NCI-H1105 treated with DMSO at 0.1 percent for 48 hours (cell line): ENCODE results near the gene MAP3K10.
"Not testable (repeated sequence)": the region's sequence is repeated elsewhere in the genome, so short reads cannot be mapped to it uniquely, and the experiment has no call there.

ENCODE experiments used
- DNase-seq: peaks from one replicate; lab custom pipeline; 2025; lab: John Stamatoyannopoulos, UW

Gene MAP3K10

GRCh38 chr19:40190891-40191835 lies at the start of gene MAP3K10:
Gene MAP3K10 (plus strand): TSS chr19:40191426. CDS start chr19:40192032, 606 bp downstream.
- DNase-seq = peak; percentile 28

GRCh38 chr19:40141551-40141950 lies 49.7 kb upstream of the MAP3K10 start:
- no peak for DNase-seq

- no peak for DNase-seq
These were observed 47.6 kb upstream of the MAP3K10 start for GRCh38 chr19:40143612-40144011.

GRCh38 chr19:40144151-40144550 lies 47.1 kb upstream of the MAP3K10 start:
- no peak for DNase-seq

DNA sequence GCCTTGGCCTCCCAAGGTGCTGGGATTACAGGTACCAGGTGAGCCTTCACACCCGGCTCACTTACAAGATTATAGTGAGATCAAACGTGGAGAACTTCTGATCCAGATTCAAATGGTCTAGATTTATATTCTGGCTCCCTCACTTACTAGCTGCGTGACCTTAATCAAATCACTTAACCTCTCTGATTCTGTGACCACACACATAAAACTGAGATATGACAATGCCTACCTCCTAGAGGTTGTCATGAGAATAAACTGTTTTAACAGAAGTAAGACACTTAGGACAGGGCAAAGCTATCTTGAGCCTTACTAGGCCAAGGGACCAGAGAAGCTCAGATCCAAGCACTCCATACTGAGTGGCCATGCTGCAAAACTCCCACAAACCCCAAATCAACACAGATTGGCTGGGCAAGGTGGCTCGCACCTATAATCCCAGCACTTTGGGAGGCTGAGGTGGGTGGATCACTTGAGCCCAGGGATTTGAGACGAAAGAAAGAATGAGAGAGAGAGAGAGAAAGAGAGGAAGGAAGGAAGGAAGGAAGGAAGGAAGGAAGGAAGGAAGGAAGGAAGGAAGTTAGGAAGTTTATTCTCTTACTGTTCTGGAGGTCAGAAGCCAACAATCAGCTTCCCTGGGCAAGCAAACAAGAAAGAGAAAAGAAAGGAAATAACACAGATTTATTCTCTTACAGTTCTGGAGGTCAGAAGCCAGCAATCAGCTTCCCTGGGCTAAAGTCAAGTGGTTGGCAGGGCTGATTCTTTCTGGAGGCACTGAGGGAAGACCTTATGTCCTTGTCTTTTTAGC lies 46.1 kb upstream of the MAP3K10 start:
- DNase-seq = no peak

GRCh38 chr19:40145749-40146029 lies 45.5 kb upstream of the MAP3K10 start:
- DNase-seq = not testable (repeated sequence)

GRCh38 chr19:40147338-40147692 lies 43.9 kb upstream of the MAP3K10 start:
- no peak for DNase-seq

GRCh38 chr19:40147693-40148347 lies 43.4 kb upstream of the MAP3K10 start:
- DNase-seq = no peak

- DNase-seq = no peak
These were observed 41.7 kb upstream of the MAP3K10 start for GRCh38 chr19:40149501-40149900.

- DNase-seq = no peak
These were observed 41.1 kb upstream of the MAP3K10 start for GRCh38 chr19:40150170-40150569.

GRCh38 chr19:40154121-40154680 lies 37.0 kb upstream of the MAP3K10 start:
- no peak for DNase-seq

DNA sequence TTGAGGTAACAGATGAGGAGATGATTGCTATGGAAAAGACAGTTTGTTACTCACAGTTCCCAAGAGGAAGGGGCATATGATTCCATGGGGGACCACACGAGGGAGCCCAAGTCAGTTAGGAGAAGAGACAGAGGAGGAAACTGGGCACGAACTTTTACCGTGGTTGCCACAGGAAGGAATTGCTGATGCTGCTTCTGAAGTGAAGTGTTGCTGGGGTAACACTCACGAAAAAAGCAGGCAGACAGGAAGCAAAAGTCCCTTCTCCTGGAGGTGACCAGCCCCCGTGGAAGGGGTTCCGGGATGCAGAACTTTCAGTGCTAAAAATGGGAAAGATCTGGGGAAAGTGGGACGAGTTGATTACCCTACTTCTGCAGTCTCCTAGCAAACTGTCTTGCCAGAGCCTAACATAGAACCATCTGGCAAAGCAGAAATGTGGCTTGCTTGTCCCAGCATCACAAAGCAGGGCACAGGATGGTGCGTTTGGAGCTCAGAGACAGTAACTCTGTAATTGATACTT lies 35.4 kb upstream of the MAP3K10 start:
- no peak for DNase-seq

DNA sequence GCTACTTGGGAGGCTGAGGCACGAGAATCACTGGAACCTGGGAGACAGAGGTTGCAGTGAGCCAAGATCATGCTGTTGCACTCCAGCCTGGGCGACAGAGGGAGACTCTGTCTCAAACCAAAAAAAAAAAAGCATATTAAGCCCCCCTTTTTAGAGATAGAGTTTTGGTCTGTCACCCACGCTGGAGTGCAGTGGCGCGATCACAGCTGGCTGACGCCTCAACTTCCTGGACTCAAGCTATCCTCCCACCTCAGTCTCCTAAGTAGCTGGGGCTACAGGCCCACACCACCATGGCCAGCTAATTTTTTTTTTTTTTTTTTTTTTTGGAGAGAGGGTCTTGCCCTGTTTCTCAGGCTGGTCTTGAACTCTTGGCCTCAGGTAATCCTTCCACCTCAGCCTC lies 34.2 kb upstream of the MAP3K10 start:
- DNase-seq = no peak

DNA sequence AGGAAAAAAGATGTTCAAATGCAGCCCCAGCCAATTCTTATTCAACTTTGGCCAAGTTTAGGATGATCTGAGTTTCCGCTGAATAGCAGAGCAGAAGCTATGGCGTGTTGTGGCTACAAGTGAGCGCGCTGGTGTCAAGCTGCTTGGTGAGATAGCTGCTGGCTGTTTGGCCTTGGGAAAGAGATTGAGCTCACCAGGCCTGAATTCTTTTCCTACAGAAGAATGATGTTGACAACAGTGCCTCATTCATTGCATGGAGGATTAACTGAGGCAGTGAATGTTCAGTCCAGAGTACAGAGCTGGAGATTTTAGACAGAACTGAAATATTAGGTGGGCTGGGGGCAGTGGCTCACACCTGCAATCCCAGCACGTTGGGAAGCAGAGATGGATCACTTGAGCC lies 31.5 kb upstream of the MAP3K10 start:
- no peak for DNase-seq

GRCh38 chr19:40162104-40162503 lies 29.1 kb upstream of the MAP3K10 start:
- no peak for DNase-seq

GRCh38 chr19:40163541-40164129 lies 27.6 kb upstream of the MAP3K10 start:
- no peak for DNase-seq

DNA sequence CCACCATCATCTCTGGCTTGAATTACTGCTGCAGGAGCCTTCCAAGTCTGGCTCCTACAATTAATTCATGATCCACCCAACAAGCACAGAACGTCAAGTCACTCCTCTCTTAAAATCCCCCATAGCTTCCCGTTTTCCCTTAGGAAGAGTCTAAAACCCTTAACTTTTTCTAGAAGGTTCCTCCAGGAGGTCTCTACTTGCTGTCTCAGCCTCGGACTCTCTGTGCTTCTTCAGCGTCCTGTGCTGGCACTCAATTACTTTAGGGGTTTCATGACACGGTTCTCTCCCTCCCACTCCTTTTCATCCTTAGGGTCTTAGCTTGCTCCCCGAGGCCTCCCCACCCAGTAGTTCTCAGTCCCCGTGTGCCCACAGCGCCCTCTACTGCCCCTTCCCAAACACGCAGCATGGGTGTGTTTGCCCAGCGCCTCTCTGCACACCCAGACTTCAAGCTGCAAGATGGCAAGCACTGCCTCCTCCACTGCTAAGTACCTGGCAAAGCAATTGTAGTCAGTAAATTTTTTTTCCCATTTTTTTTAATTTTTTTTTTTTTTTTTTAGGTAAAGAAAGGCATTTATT lies 25.8 kb upstream of the MAP3K10 start:
- DNase-seq = no peak

- DNase-seq = not testable (repeated sequence)
These were observed 21.5 kb upstream of the MAP3K10 start for GRCh38 chr19:40169482-40170302.

GRCh38 chr19:40170303-40170989 lies 20.8 kb upstream of the MAP3K10 start:
- not testable (repeated sequence) for DNase-seq

- not testable (repeated sequence) for DNase-seq
These were observed 19.9 kb upstream of the MAP3K10 start for GRCh38 chr19:40171293-40171692.
